Measurements from ENCODE around the gene PHLDA3. TPM values are rescaled to one million over a fixed set of nuclear protein-coding genes. Genes with fewer than 3 reads are reported as not detected.

The PHLDA3 gene
- polyA plus RNA-seq, 2 of the 4 experiments (the other 2 are of a cell fraction): 40.5 to 91.1 TPM

DNA sequence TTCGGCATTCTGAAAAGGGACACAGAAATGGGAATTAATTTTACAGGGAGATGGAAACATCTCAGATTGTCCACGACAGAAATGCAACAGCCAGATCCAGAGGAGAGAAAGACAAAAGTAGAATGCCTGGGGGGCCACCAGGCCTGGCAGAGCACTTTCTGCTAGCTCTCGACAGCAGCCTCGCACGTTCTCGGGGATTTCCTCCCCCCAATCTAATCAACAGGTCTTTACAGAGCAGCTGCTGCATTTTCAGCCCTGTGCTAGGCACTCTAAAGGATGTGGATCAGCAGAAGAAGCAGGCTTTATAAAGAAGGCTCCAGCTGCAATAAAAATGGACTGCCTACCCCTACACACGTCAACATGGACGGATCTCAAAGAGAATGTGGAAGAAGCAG is 27.3 kb upstream of the PHLDA3 start:
- Histone ChIP-seq H3K9me3 (no peaks in the 10 kb centered on the region), H3K4me3 (no peak overlapping the region), H3K27ac (peak overlapping the region in 1 of 2 experiments; percentile 1; a peak in 2 of 6 replicates), H3K4me2 (no peak overlapping the region), H3K4me1 (peaks cover 57% of the 10 kb centered on the region)
- ChIA-PET CTCF (interaction anchor here (1.2 to 49.4 kb wide), 4 partner anchors 5 to 60 kb away, joined by 4 to 1452 read pairs (median 728); partner anchors contain the start of gene CSRP1), POLR2A (interaction anchor here (2.1 kb wide), 1 partner anchor 16 kb away, joined by 5 read pairs; no protein-coding TSS in a partner anchor)
- 92% methylated on average over 8 of the region's 8 CpGs for WGBS (ENCODE audit: missing lambda C conversion rate)
- DNase-seq (ENCODE audit: low read depth in 1 of 2, low spot score in 1 of 2) (no peak), FAIRE-seq (no peak), ATAC-seq (no peak)
- no peak; the same call in 1 of the 2 replicates for TF ChIP-seq POLR2AphosphoS2 (conservative IDR thresholded peaks at IDR 0.05; ENCODE audit: low read length)
- no peak for TF ChIP-seq KDM5A (IDR thresholded peaks at IDR 0.05)
- TF ChIP-seq, protein P1, sequence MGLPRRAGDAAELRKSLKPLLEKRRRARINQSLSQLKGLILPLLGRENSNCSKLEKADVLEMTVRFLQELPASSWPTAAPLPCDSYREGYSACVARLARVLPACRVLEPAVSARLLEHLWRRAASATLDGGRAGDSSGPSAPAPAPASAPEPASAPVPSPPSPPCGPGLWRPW (IDR thresholded peaks at IDR 0.05): no peak
- TF ChIP-seq ZFP36 (IDR thresholded peaks at IDR 0.05; ENCODE audit: borderline replicate concordance, partially characterized antibody): no peak
- no peak for TF ChIP-seq CTCF (IDR thresholded peaks at IDR 0.05)
- TF ChIP-seq NR3C1 (IDR thresholded peaks at IDR 0.05): no peak
- TF ChIP-seq EHF (CRISPR knock-in tag; IDR thresholded peaks at IDR 0.05): no peak
- TF ChIP-seq BHLHE40 (IDR thresholded peaks at IDR 0.05; ENCODE audit: low read depth, low read length): no peak
- TF ChIP-seq RFX5 (IDR thresholded peaks at IDR 0.05): no peak
- TF ChIP-seq JUNB (IDR thresholded peaks at IDR 0.05): no peak

DNA sequence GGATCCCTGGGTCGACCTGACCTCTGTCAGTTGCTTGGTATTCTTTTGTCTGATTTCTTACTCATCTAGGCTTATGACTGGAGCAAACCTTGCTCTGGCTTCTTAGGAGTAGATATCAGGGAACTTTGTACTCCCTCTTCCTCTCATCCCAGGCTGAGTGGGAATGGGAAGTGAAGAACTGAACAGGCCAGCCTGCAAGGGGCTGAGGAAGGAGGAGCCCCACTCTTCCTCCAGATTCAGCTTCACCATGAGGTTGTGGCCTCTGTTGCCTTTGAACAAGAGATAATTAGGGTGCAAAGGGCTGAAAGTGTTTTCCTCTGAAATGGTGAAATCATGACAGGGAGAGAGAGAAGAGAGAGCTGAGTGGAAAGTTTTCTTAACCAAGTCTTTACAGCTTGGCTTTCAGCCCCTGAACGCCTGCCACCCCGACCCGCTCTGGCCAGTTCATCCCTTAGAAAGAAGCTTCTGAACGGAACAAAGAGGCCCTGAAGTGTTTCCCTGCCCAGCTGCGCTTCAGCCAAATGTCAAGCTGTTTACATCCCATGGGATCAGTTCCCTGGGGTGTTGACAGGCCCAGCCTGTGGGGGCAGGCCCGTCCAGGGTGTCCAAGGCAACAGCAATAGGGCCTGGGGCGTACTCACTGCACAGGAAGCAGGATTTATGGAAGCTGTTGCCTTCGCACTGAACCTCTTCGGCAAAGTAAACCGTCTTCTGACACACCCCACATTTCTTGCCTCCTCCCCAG is 26.7 kb upstream of the PHLDA3 start:
- H3K9me3 ChIP-seq: no peaks in the 10 kb centered on the region
- no peak overlapping the region for H3K4me2 ChIP-seq
- peak overlapping the region in 1 of 2 experiments; percentile 1; a peak in 2 of 6 replicates for H3K27ac ChIP-seq
- peaks cover 57% of the 10 kb centered on the region for H3K4me1 ChIP-seq
- no peak for ATAC-seq
- POLR2A ChIA-PET: interaction anchor here (2.1 kb wide), 1 partner anchor 15 kb away, joined by 5 read pairs; no protein-coding TSS in a partner anchor
- no peak for FAIRE-seq
- CTCF ChIA-PET: interaction anchor here (0.6 to 49.4 kb wide), 5 partner anchors 4 to 60 kb away, joined by 3 to 1452 read pairs (median 5); partner anchors contain the start of gene CSRP1
- TF ChIP-seq JUN (IDR thresholded peaks at IDR 0.05): 0 out of 5 replicates have a peak, but pooled peaks of 1 of the 2 experiments have one; percentile 8
- TF ChIP-seq REST (IDR thresholded peaks at IDR 0.05): no peak
- TF ChIP-seq RFX5 (IDR thresholded peaks at IDR 0.05): no peak
- no peak overlapping the region for H3K4me3 ChIP-seq
- DNase-seq (ENCODE audit: low read depth in 1 of 2, low spot score in 1 of 2): no peak
- 87% methylated on average over 11 of the region's 11 CpGs for WGBS (ENCODE audit: missing lambda C conversion rate)

DNA sequence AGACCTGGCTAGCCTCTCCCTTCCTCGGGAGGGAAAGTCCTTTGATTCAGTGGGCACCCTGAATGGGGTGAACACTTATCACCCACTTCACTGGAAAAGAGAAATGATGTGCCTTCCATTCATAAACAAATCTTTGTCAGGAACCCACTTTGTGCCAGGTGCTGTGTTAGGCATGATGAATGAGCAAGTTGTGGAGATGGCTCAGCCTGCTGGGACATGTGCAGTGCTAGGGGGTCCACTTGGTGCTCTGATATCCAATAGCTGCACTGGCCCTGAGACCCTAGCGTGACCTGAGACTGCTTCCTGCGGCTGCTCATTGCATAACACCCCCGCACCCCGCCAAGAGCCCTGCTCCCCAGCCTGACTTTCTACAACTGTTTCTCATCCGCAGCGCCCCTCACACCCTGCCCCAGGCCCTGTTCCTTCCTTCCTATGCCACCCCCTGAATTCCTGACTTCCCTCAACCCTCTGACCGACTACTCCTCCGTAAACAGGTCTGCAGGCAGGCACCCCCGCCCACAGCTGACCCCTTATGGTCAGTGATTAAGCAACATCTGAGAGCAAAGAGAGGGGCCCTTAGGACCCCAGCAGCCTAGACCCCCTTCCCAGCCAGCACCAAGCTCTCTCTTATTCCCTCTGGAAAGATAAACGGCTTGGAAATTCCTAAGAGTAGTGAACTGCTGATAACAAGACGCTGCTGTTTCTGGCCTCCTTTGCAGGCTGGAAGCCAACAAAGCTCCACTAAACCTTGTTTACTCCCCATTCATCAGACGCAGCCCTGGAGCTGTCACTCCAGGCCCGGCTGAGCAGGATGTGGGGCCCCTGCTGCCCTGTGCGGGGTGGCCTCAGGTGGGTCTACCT is 25.0 kb upstream of the PHLDA3 start:
- Histone ChIP-seq H3K9me3 (no peaks in the 10 kb centered on the region), H3K4me2 (no peak overlapping the region), H3K4me1 (peaks cover 57% of the 10 kb centered on the region), H3K27ac (peak overlapping the region in 1 of 2 experiments; percentile 45; a peak in 1 of 6 replicates), H3K4me3 (no peak overlapping the region)
- WGBS (ENCODE audit: missing lambda C conversion rate): 83% methylated on average over 14 of the region's 15 CpGs
- ATAC-seq (no peak), FAIRE-seq (no peak), DNase-seq (ENCODE audit: low read depth in 1 of 2, low spot score in 1 of 2) (no peak)
- TF ChIP-seq HOXA7 (CRISPR knock-in tag; IDR thresholded peaks at IDR 0.05): 0 out of 2 replicates have a peak, but pooled peaks have one; percentile 21
- TF ChIP-seq CBX8 (IDR thresholded peaks at IDR 0.05): no peak
- TF ChIP-seq RNF2 (IDR thresholded peaks at IDR 0.05; ENCODE audit: borderline replicate concordance, low read depth): no peak
- ChIA-PET POLR2A (no interaction called here), CTCF (interaction anchor here (0.8 to 49.4 kb wide), 5 partner anchors 3 to 58 kb away, joined by 3 to 1452 read pairs (median 5); partner anchors contain the start of gene CSRP1)

All from A549 (cell line).